H7 (cell line): Measurements from ENCODE around the gene TMEM38A. TPM values are rescaled to one million over a fixed set of nuclear protein-coding genes. Genes with fewer than 3 reads are reported as not detected.
"Not testable (repeated sequence)": the region's sequence is repeated elsewhere in the genome, so short reads cannot be mapped to it uniquely, and the experiment has no call there.

Experiments
- DNase-seq: peaks from one replicate; pipeline ENCODE4 v3.0.0; 2012
- H3K27me3 ChIP-seq: 2 replicates; pipeline ENCODE4 v1.6.0; 2011; ENCODE audit warnings: mild to moderate bottlenecking, low read length; ENCODE audit not compliant: control insufficient read depth, insufficient read depth
- H3K36me3 ChIP-seq: replicated peaks from 2 replicates; pipeline ENCODE4 v1.5.1; 2011; ENCODE audit warnings: low read length; ENCODE audit not compliant: control insufficient read depth, insufficient read depth
- H3K4me3 ChIP-seq: 2 replicates; pipeline ENCODE4 v1.5.1; 2011; ENCODE audit warnings: low read depth, mild to moderate bottlenecking, control low read depth, low read length, moderate library complexity; ENCODE audit not compliant: insufficient read depth
- total RNA-seq: library from RNA; depleted of rRNA; stranded (reverse); fragments of >200 nt; shearing (Covaris generic); gene quantifications from 2 replicates; pipeline ENCODE4 v1.2.3, GENCODE V29; 2014

TMEM38A gene
- total RNA-seq, 1 experiment from 2014 or later = 3.5 TPM

DNA sequence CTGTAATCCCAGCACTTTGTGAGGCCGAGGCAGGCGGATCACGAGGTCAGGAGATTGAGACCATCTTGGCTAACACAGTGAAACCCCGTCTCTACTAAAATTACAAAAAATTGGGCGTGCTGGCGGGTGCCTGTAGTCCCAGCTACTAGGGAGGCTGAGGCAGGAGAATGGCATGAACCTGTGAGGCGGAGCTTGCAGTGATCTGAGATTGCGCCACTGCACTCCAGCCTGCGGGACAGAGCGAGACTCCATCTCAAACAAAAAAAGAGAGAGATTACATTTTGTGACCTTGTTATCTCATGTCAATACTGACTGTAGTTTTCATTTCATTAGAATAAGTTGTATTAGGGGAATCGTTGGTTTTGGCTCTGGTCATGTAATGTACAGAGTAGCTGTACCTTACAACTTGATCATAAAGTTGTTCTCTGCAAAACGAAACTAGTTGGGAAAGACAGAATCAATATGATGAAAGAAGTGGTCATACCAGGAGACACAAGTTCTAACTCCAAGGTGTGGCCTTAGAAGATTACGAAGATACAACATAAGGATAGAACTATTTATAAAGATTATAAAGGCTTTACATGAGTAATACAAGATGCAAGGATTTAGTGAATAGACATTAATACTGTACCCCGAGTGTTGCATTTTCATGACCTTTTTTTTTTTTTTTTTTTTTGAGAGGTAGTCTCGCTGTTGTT lies 15.3 kb downstream of the TMEM38A start:
- Histone ChIP-seq H3K4me3 (no peak overlapping the region), H3K27me3 (no peaks in the 10 kb centered on the region), H3K36me3 (peaks cover 5% of the 10 kb centered on the region)
- DNase-seq = no peak

DNA sequence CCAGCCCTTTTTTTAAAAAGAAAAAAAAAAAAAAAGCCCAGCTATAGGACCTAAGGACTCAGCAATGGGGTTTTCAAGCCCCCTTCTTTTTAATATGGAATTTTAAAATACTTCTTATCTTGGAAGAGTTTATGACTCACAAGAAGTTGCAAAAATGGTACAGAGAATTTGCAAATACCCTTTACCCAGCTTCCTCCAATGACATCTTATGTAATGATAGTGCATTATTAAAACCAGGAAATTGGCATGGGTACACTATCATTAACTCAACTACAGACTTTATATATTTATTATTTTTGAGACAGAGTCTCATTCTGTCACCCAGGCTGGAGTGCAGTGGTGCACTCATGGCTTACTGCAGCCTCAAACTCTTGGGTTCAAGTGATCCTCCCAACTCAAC lies 16.1 kb downstream of the TMEM38A start:
- H3K27me3 ChIP-seq = no peaks in the 10 kb centered on the region
- no peak overlapping the region for H3K4me3 ChIP-seq
- peaks cover 10% of the 10 kb centered on the region for H3K36me3 ChIP-seq
- DNase-seq = no peak

DNA sequence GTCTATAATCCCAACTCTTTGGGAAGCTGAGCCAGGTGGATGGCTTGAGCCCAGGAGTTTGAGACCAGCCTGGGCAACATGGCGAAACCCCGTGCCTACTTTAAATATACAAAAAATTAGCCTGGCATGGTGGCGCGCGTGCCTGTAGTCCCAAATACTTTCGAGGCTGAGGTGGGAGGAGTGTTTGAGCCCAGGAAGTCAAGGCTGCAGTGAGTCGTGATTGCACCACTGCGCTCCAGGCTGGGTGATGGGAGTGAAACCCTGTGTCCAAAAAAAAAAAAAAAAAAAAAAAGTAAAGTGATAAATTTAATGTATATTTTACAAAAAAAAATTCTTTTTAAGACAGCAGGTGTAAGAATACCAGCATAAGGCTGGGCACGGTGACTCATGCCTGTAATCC lies 17.6 kb downstream of the TMEM38A start:
- H3K36me3 ChIP-seq = peaks cover 10% of the 10 kb centered on the region
- no peaks in the 10 kb centered on the region for H3K27me3 ChIP-seq
- H3K4me3 ChIP-seq = no peak overlapping the region
- no peak for DNase-seq

DNA sequence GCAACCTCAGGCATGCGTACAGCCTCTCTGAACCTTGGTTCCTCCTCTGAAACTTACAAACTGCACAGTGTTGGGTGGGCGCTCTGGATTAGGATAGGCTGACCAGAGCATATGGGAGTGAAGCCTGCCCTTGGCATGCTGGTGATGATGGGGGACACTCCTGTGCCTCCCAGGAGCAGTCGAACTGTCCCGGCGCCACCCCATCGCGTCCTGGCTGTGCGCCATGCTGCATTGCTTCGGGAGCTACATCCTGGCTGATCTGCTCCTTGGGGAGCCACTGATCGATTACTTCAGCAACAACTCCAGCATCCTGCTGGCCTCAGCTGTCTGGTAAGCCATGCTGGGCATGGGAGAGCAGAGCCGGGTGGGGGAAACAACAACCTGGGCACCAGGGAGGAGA lies 18.9 kb downstream of the TMEM38A start:
- no peak for DNase-seq
- no peak overlapping the region for H3K4me3 ChIP-seq
- H3K27me3 ChIP-seq = no peaks in the 10 kb centered on the region
- peaks cover 10% of the 10 kb centered on the region for H3K36me3 ChIP-seq

DNA sequence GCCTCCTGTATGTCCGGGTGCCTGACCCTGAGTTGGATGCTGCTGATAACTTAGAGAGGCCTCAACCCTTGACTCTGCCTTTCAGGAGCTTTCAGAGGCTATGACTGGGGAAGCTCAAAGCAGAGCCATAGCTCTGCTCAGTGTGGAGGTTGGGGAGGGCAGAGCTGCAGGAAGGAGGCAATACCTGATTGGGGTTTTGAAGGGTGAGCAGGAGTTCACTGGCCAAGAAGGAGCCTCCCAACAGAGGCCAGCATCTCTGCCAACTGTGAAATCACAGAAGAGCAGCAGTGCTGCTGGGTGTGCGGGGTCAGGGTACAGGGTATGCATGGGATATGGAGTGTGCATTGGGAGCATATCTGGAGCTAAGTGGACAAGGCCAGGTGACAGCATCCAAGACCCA lies 21.6 kb downstream of the TMEM38A start:
- Histone ChIP-seq H3K27me3 (no peaks in the 10 kb centered on the region), H3K36me3 (peaks cover 10% of the 10 kb centered on the region), H3K4me3 (no peak overlapping the region)
- no peak for DNase-seq

DNA sequence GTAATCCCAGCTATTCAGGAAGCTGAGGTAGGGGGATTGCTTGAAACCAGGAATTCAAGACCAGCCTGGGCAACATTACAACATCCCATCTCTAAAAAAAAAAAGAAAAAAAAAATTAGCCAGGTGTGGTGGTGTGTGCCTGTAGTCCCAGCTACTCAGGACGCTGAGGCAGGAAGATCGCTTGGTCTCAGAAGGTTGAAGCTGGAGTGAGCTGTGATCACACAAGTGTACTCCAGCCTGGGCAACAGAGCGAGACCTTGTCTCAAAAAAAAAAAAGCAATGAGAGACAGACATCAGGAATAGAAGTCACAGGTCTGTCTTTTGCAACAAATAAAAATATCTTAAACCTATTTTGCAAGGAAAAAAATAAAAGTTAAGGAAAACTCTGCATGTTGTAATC lies 23.3 kb downstream of the TMEM38A start:
- H3K27me3 ChIP-seq = no peaks in the 10 kb centered on the region
- no peak for DNase-seq
- H3K4me3 ChIP-seq = no peak overlapping the region
- H3K36me3 ChIP-seq = peaks cover 10% of the 10 kb centered on the region

DNA sequence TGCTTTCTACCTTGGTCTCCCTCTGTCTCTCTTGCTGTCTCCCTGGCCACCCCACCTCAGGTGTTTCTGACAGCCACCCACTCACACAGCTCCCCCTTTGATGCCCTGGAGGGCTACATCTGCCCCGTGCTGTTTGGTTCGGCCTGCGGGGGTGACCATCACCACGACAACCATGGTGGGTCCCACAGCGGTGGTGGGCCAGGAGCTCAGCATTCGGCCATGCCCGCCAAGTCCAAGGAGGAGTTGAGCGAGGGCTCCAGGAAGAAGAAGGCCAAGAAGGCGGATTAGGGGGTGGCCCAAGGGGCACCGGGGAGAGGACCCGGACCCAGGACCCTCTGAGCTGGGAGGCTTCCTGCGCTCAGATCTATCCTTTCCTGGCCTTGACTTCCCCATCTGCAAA lies 27.1 kb downstream of the TMEM38A start:
- no peak for DNase-seq
- Histone ChIP-seq H3K4me3 (no peak overlapping the region), H3K27me3 (no peaks in the 10 kb centered on the region), H3K36me3 (no peaks in the 10 kb centered on the region)

DNA sequence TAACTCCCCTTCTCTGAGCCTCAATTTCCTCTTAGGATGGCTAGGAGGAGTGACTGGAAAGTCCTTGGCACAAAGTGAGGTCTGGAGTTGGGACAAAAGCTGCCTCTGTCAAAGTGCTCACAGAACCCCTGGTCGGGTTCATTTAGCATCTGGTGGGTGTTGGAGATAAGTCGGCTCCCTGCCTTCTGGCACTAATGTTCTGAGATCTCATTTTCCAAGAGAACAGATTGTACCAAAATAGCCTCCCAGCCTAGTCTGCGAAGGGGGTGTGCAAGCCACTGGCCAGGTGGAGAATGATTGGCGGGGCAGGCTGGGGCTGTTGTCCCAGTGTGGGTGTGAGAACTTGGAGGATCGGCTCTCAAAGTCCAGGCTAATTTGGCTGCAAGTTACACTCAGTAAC lies 38.0 kb downstream of the TMEM38A start:
- H3K4me3 ChIP-seq = no peak overlapping the region
- H3K36me3 ChIP-seq = no peaks in the 10 kb centered on the region
- no peak for DNase-seq
- H3K27me3 ChIP-seq = no peaks in the 10 kb centered on the region

DNA sequence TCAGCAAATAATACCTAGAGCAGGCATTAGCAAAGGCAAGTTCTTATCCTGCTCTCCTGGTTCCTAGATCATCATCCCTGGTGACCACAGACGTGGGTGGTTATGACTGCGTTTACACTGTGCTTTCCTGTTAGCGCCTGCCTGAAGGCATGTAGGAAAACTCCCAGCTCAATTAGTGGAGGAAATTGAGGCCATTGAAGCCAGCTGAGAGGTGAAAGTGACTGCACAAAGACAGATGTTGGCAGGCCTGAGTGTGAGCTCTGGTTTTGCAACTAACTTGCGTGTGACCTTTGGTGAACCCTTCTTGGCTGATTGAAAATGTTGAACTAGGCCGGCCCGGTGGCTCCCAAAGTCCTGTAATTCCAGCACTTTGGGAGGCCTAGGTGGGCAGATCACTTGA lies 41.2 kb downstream of the TMEM38A start:
- no peak for DNase-seq
- H3K4me3 ChIP-seq = no peak overlapping the region
- no peaks in the 10 kb centered on the region for H3K36me3 ChIP-seq

DNA sequence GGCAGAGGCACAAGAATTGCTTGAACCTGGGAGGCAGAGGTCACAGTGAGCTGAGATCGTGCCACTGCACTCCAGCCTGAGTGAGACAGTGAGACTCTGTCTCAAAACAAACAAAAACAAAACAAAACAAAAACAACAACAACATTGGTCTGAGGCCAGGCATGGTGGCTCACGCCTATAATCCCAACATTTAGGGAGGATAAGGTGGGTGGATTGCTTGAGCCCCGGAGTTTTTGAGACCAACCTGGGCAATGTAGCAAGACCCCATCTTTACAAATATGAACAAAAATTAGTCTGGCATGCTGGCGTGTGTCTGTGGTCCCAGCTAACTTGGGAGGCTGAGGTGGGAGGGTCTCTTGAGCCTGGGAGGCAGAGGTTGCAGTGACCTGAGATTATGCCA lies 42.7 kb downstream of the TMEM38A start:
- H3K4me3 ChIP-seq = no peak overlapping the region
- no peaks in the 10 kb centered on the region for H3K36me3 ChIP-seq
- no peak for DNase-seq
- H3K27me3 ChIP-seq = no peaks in the 10 kb centered on the region

More for the DNA sequence above, 41.2 kb downstream of the TMEM38A start:
- no peaks in the 10 kb centered on the region for H3K27me3 ChIP-seq

DNA sequence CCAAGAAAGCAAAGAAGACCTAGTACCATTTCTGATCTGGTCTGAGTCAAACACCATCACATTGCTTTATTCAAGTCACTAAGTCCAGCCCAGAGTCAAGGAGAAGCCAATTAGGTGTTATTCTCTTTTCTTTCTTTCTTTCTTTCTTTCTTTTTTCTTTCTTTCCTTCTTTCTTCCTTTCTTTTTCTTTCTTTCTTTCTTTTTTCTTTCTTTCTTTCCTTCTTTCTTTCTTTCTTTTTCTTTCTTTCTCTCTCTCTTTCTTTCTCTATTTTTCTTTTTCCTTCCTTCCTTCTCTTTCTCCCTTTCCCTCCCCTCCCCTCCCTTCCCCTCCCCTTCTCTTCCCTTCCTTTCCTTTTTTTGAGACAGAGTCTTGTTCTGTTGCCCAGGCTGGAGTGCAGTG lies 49.9 kb downstream of the TMEM38A start:
- not testable (repeated sequence) for H3K27me3 ChIP-seq, H3K4me3 ChIP-seq, DNase-seq, H3K36me3 ChIP-seq

DNA sequence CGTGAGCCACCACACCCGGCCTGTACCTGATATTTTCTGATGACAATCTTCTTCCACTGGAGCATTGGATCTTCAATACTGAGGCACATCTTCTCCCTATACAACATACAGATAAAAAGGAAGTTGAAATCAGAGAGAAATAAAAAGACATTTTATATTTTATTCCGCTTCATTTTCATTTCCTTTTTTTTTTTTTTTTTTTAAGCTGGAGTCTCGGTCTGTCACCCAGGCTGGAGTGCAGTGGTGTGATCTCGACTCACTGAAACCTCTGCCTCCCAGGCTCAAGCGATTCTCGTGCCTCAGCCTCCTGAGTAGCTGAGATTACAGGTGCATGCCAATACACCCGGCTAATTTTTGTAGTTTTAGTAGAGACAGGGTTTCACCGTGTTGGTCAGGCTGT lies 51.4 kb downstream of the TMEM38A start:
- not testable (repeated sequence) for H3K4me3 ChIP-seq, DNase-seq, H3K27me3 ChIP-seq, H3K36me3 ChIP-seq

DNA sequence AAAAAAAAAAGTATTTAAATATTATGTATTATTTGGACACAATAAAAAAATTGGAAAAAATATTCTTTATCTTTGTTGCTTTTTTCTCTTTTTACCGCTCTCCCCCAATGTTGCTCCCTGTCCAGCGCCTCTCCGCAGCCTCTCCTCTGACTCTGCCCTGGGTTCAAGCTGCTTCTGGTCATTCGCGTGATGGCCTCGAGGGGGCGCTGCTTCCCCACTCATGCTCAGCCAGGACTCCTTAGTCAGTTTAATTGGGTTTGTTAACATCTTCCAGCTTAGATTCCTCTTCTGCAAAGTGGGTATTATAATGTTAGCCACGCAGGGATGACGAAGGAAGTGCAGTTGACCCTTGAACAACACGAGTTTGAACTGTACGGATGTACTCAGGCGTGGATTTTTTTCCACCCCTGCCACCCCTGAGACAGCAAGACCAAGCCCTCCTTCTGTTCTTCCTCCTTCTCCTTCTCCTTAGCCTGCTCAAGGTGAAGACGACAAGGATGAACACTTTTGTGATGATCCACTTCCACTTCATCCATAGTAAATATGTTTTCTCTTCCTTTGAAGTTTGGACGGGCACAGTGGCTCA lies 53.9 kb downstream of the TMEM38A start:
- DNase-seq = peak; percentile 73
- Histone ChIP-seq H3K36me3 (no peaks in the 10 kb centered on the region), H3K4me3 (no peak overlapping the region), H3K27me3 (no peaks in the 10 kb centered on the region)

DNA sequence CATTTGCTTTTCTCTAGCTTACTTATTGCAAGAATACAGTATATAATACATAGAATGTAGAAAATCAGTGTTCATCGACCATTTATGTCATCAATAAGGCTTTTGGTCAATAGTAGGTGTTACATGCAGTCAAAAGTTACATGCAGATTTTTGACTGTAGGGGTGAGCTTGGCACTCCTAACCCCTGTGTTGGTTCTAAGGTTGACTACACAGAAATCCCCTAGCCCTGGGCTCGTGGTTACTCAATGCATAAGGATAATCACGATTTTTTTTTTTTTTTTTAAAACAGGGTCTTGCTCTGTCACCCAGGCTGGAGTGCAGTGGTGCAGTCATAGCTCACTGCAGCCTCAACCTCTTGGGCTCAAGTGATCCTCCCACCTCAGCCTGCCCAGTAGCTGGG lies 54.7 kb downstream of the TMEM38A start:
- Histone ChIP-seq H3K36me3 (no peaks in the 10 kb centered on the region), H3K27me3 (no peaks in the 10 kb centered on the region), H3K4me3 (no peak overlapping the region)
- DNase-seq = no peak

DNA sequence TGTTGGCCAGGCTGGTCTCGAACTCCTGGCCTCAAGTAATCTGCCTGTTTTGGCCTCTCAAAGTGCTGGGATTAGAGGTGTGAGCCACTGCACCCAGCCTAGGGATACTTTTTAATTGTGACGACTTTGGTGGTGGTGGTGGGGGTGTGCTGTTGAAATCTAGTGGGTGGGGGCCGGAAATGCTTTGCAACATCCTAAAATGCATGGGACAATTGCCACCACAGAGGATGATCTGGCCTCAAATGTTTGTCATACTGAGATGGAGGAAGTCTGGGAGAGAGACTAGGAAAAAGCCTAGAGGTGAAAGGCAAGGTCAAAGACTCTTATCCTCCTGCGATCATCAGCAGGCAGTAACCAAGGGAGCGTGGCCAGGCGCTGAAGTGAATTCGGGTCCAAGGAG lies 60.1 kb downstream of the TMEM38A start:
- no peak for DNase-seq
- H3K27me3 ChIP-seq = no peaks in the 10 kb centered on the region
- H3K4me3 ChIP-seq = no peak overlapping the region
- H3K36me3 ChIP-seq = no peaks in the 10 kb centered on the region

DNA sequence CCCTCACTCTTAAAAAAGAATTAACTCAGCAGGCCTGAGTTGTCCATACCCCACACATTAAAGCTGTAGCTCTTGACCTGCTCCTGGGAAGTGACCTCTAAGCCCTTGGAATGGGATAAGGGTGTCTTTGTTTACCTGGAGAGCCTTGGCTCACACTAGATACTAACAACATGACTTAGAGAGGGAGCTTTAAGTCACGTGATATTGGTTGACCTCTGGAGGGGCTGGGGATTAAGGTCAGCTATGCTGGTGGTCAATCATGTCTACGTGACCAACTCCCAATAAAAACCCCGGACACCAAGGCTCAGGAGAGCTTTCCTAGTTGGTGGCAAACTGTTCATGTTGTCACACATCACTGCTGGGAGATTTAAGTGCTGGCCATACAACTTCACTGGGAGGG lies 61.7 kb downstream of the TMEM38A start:
- no peaks in the 10 kb centered on the region for H3K36me3 ChIP-seq
- no peaks in the 10 kb centered on the region for H3K27me3 ChIP-seq
- DNase-seq = no peak
- no peak overlapping the region for H3K4me3 ChIP-seq
